Measurements from ENCODE around the gene CHPT1. TPM values are rescaled to one million over a fixed set of nuclear protein-coding genes. Genes with fewer than 3 reads are reported as not detected.
"Not testable (repeated sequence)": the region's sequence is repeated elsewhere in the genome, so short reads cannot be mapped to it uniquely, and the experiment has no call there.

The CHPT1 gene
- total and polyA plus RNA-seq, 2 donors (not counting 3 experiments of a cell fraction or from before 2014, with no cell fraction given): 12.1 to 19.3 TPM

GRCh38 chr12:101681627-101682026 lies 15.8 kb upstream of the CHPT1 start:
- BruUV-seq (replicated peaks); dilution Hi-C loops (cut with MboI; ENCODE audit: extremely low pct_ligation_motif_present, low sequenced_read_pairs); H3K79me2 ChIP-seq (ENCODE audit: control insufficient read depth, insufficient read depth, low read length); H3K27me3 ChIP-seq (ENCODE audit: control insufficient read depth in 2 of 2, insufficient read depth in 2 of 2, low read length in 2 of 2); H2AFZ ChIP-seq (ENCODE audit: low read depth, low read length); DNase-seq (ENCODE audit: low read depth, low spot score); H3K4me2 ChIP-seq (ENCODE audit: insufficient read depth, low read length); FAIRE-seq; H4K20me1 ChIP-seq (replicated peaks; ENCODE audit: control insufficient read depth, extremely low read depth, insufficient read depth, low read length); H3K9ac ChIP-seq (replicated peaks; ENCODE audit: extremely low read depth, insufficient read depth, low read length); intact Hi-C loops (cut with micrococcal nuclease); H3K27ac ChIP-seq (ENCODE audit: insufficient read depth, low read depth, low read length); H3K4me1 ChIP-seq (ENCODE audit: control insufficient read depth, extremely low read depth, insufficient read depth, low read length); POLR2A ChIA-PET; H3K36me3 ChIP-seq (ENCODE audit: control insufficient read depth in 2 of 2, extremely low read depth in 1 of 2, insufficient read depth in 2 of 2, low read length in 2 of 2); H3K9me3 ChIP-seq (replicated peaks; ENCODE audit: control insufficient read depth, insufficient read depth, low read length); H3K4me3 ChIP-seq (replicated peaks in 1 of 3; ENCODE audit: insufficient read depth in 1 of 3, low read depth in 1 of 3, low read length in 3 of 3); H3K9me1 ChIP-seq (replicated peaks; ENCODE audit: control insufficient read depth, extremely low read depth, insufficient read depth, low read length): not testable (repeated sequence)
- CTCF ChIA-PET: interaction anchor here (1.3 kb wide), 1 partner anchor 9 kb away, joined by 4 read pairs; no protein-coding TSS in a partner anchor

- intact Hi-C loops (cut with micrococcal nuclease) (no loop called here), dilution Hi-C loops (cut with MboI; ENCODE audit: extremely low pct_ligation_motif_present, low sequenced_read_pairs) (no loop called here)
- FAIRE-seq (no peak), DNase-seq (ENCODE audit: low read depth, low spot score) (no peak)
- Histone ChIP-seq H3K79me2 (ENCODE audit: control insufficient read depth, insufficient read depth, low read length) (no peaks in the 10 kb centered on the region), H3K4me2 (ENCODE audit: insufficient read depth, low read length) (no peak overlapping the region), H3K4me3 (replicated peaks in 1 of 3; ENCODE audit: insufficient read depth in 1 of 3, low read depth in 1 of 3, low read length in 3 of 3) (no peak overlapping the region), H3K27me3 (ENCODE audit: control insufficient read depth in 2 of 2, insufficient read depth in 2 of 2, low read length in 2 of 2) (peaks cover 3 to 10% of the 10 kb centered on the region in 2 experiments), H3K36me3 (ENCODE audit: control insufficient read depth in 2 of 2, extremely low read depth in 1 of 2, insufficient read depth in 2 of 2, low read length in 2 of 2) (no peaks in the 10 kb centered on the region), H3K27ac (ENCODE audit: insufficient read depth, low read depth, low read length) (no peak overlapping the region), H2AFZ (ENCODE audit: low read depth, low read length) (no peak overlapping the region), H4K20me1 (replicated peaks; ENCODE audit: control insufficient read depth, extremely low read depth, insufficient read depth, low read length) (no peaks in the 10 kb centered on the region), H3K9me1 (replicated peaks; ENCODE audit: control insufficient read depth, extremely low read depth, insufficient read depth, low read length) (no peaks in the 10 kb centered on the region), H3K9ac (replicated peaks; ENCODE audit: extremely low read depth, insufficient read depth, low read length) (no peak overlapping the region), H3K9me3 (replicated peaks; ENCODE audit: control insufficient read depth, insufficient read depth, low read length) (no peaks in the 10 kb centered on the region), H3K4me1 (ENCODE audit: control insufficient read depth, extremely low read depth, insufficient read depth, low read length) (no peaks in the 10 kb centered on the region)
- no peak for TF ChIP-seq POLR2AphosphoS5 (IDR thresholded peaks at IDR 0.05; ENCODE audit: insufficient read depth, low read depth, low read length)
- TF ChIP-seq POLR2A (IDR thresholded peaks at IDR 0.05; ENCODE audit: low read depth, low read length): no peak
- TF ChIP-seq EZH2 (IDR thresholded peaks at IDR 0.05; ENCODE audit: borderline replicate concordance, low read depth, low read length, severe bottlenecking): no peak
- TF ChIP-seq CTCF (IDR thresholded peaks at IDR 0.05; ENCODE audit: extremely low read depth in 1 of 2, insufficient read depth in 1 of 2, low read depth in 1 of 2, low read length in 2 of 2): no peak
- TF ChIP-seq JUN (IDR thresholded peaks at IDR 0.05; ENCODE audit: borderline replicate concordance, insufficient read depth, insufficient read length, low read depth): no peak
- TF ChIP-seq MAX (IDR thresholded peaks at IDR 0.05; ENCODE audit: insufficient read depth, insufficient read length): no peak
- no peak for TF ChIP-seq MYC (IDR thresholded peaks at IDR 0.05; ENCODE audit: low read depth, low read length)
- no peak for TF ChIP-seq GATA2 (IDR thresholded peaks at IDR 0.05; ENCODE audit: insufficient read depth, insufficient read length, low read depth, low read length)
- TF ChIP-seq FOS (IDR thresholded peaks at IDR 0.05; ENCODE audit: borderline replicate concordance, insufficient read depth, low read length): no peak
- ChIA-PET POLR2A (no interaction called here), CTCF (no interaction called here)
- no TSS peak for BruUV-seq (replicated peaks)
Measured at GRCh38 chr12:101685092-101685491, 12.3 kb upstream of the CHPT1 start.

All from endothelial cell of umbilical vein (primary cell).